GM20000 (cell line): ENCODE results near the gene HSPA1B.
A peak's percentile ranks its signal among the peaks of the same experiment; 100 is the strongest.
"Not testable (repeated sequence)": the region's sequence is repeated elsewhere in the genome, so short reads cannot be mapped to it uniquely, and the experiment has no call there.

Experiments used
- DNase-seq: peaks from one replicate; pipeline ENCODE4 v3.0.0; 2012; ENCODE audit warnings: low spot score
- CTCF ChIP-seq: IDR thresholded peaks from 2 replicates; pipeline ENCODE4 v1.5.1; 2012; ENCODE audit warnings: mild to moderate bottlenecking, control low read depth; ENCODE audit errors: extremely low read depth, missing control alignments

HSPA1B gene

GRCh38 chr6:31830886-31831335, 3.4 kb downstream of the HSPA1B start:
- no peak for TF ChIP-seq CTCF
- DNase-seq, result no peak

DNA sequence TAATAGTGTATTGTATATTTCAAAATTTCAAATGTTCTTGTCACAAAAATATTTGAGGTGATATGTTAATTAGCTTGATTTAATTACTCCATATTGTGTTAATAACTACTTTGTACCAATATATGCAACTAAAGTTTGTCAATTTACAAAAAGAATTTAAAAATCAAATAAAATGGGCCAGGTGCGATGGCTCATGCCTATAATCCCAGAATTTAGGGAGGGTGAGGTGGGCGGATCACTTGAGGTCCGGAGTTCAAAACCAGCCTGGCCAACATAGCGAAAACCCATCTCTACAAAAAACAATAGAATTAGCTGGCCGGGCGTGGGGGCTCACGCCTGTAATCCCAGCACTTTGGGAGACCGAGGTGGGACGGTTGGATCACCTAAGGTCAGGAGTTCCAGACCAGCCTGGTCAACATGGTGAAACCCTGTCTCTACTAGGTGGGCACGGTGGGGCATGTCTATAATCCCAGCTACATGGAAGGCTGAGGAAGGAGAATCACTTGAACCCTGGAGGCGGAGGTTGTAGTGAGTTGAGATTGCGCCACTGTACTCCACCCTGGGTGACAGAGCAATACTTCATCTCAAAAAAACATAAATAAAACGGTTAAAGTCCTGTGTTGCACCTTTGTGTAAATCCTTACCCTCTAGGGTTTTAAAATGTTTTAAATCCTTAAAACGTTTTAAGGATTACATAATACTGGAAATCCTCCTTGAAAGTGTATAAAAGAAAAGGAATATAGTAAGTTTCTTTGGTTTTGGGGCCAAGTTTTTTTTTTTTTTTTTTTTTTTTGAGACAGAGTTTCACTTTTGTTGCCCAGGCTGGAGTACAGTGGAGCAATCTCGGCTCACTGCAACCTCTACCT, 4.0 kb downstream of the HSPA1B start:
- no peak for DNase-seq
- TF ChIP-seq CTCF, result no peak

DNA sequence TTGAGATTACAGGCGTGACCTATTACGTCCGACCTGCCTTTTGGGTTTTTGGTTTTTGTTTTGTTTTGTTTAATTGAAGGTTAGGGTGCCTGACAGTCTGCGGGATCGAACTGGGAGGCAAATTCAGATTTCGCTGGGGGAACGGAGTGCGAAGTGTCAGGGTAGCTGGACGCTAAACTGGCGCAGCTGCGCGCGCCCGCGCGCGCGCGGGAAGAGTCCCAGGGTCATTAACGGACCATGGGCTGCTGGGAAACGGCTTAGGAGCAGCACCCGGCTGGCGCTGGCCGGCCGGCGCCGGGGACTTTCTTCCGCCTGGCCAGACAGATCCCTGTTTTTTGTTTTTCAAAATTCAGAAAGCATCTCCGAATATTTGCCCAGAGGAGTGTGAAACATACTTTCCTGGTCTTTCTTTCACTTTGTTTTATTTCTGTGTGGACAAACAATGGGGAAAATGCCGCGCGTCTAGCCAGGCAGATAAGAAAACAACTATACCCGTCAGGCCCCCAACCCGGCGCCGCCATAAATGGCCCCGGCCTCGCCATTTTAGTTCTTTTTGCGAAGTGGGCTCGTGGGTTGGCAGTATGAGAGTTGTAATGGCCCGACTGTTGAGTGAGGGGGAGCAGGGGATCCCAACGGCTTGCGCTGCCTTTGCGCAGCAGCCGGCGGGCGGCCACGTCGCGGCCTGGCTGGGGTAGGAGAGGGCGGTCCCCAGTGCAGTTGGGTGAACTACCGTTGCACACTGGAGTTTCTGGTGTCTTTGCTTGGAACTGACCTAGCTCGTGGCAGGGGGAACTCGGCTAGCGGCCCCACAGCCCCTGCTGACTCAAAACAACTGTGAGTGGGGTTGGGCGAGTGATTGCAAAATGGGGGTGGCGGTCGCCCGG, 7.1 kb downstream of the HSPA1B start:
- peak; percentile 87 for DNase-seq
- no peak for TF ChIP-seq CTCF

DNA sequence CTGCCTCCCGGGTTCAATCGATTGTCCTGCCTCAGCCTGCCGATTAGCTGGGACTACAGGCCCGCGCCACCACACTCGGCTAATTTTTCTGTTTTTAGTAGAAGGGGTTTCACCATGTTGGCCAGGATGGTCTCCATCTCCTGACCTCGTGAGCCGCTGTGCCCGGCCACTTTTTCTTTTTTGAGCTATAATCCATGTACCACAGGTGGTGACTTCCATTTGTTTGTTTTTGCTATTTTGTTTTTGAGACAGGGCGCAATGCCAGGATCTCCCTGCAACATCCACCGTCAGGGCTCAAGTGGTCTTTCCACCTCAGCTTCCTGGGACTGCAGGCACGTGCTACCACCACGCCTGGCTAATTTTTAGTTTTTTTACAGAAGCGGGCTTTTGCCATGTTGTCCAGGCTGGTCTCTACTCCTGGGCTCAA, 8.5 kb downstream of the HSPA1B start:
- no peak for TF ChIP-seq CTCF
- DNase-seq, result no peak

DNA sequence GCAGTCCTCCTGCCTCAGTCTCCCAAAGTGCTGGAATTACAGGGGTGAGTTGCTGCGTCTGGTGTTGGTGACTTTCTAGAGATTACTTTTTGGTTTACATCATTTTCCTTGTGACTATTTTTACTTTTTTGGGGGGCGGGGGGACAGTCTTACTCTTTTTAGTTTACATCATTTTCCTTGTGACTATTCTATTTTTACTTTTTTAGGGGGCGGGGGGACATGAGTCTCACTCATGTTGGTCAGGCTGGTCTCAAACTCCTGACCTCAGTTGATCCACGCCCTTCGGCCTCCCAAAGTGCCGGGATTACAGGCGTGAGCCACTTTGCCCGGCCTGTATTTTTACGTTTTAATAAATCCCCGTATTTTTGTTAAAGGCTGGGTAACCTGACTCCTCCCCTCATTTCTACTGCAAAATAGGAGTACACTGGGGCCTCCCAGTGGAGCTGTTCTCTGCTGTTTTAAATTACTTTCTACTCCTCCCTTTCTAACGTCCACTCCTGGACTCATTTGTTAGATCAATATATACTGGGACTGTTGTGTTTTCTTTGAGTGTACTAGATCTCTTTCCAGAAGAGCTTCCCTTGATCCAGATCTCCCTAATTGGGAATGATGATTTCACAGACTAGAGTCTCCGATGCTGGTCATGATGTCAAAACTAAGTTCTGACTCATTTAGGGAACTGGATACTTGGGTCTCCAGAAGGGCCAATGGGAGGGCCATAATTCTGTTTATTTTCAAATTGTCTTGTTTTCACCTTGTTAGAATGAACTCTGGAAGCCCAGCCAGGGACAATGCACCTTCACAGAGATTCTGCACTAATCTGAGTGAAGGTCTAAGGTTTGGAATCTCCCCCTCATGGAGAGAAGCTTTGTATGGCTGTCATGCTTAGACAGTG, 9.2 kb downstream of the HSPA1B start:
- no peak for TF ChIP-seq CTCF
- DNase-seq, result no peak

GRCh38 chr6:31837369-31838113, 10.0 kb downstream of the HSPA1B start:
- TF ChIP-seq CTCF, result no peak
- no peak for DNase-seq

DNA sequence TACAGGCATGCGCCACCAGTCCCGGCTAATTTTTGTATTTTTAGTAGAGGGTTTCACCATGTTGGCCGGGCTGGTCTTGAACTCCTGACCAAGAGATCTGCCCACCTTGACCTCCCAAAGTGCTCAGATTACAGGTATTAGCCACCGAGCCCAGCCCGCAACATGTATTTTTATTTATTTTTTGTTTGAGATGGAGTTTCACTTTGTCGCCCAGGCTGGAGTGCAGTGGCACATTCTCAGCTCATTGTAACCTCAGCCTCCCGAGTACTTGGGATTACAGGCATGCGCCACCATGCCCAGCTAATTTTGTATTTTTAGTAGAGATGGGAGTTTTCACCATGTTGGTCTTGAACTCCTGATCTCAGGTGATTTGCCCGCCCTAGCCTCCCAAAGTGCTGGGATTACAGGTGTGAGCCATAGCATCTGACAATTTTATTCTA, 10.6 kb downstream of the HSPA1B start:
- DNase-seq, result not testable (repeated sequence)
